ENCODE measurements around the gene IFT74.

- no peak for TF ChIP-seq POLR2AphosphoS5 (IDR thresholded peaks at IDR 0.05; ENCODE audit: low read depth, low read length)
- TF ChIP-seq TAF1 (IDR thresholded peaks at IDR 0.05; ENCODE audit: borderline replicate concordance, low read depth, low read length): no peak
Measured at GRCh38 chr9:27037499-27037898, 81.3 kb downstream of the IFT74 start.

Measured in GM12892 (cell line).